Stimulated activated CD4-positive, alpha-beta T cell treated with anti-CD3 and anti-CD28 coated beads, TNF-alpha, amount 100 ng/mL, for 48 hours (primary cell): Measurements from ENCODE around the gene CDC42BPB.
A peak's percentile ranks its signal among the peaks of the same experiment; 100 is the strongest.

Experiments used
- DNase-seq, 3 donors: peaks; one replicate each; pipeline ENCODE4 v3.0.0-alpha.2; 2020; ENCODE audit warnings: low read depth in 3 of 3

CDC42BPB gene

DNA sequence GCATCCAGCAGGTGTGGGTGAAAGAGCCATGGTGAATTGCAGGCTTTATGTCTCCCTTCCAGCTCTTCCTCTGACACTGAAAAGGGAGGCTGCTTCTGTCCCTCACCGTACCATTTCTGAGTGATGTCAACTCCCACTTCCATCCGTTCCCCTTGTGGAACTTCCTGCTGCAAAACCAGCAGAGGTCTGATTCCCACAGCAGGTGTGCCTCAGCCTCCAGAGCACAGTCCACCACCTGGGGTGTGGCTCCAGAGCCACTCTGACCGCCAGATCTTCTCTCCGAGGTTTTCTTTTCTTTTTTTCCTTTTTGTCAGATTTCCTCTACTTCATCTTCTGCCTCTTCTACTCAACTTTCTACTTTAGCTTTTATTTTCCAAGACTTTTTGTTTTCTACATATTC, 62.7 kb downstream of the CDC42BPB start:
- DNase-seq = no peak

GRCh38 chr14:102993523-102993922, 63.8 kb downstream of the CDC42BPB start:
- DNase-seq = no peak

GRCh38 chr14:102991376-102991775, 66.0 kb downstream of the CDC42BPB start:
- no peak for DNase-seq

GRCh38 chr14:102988054-102988453, 69.3 kb downstream of the CDC42BPB start:
- DNase-seq = no peak

DNA sequence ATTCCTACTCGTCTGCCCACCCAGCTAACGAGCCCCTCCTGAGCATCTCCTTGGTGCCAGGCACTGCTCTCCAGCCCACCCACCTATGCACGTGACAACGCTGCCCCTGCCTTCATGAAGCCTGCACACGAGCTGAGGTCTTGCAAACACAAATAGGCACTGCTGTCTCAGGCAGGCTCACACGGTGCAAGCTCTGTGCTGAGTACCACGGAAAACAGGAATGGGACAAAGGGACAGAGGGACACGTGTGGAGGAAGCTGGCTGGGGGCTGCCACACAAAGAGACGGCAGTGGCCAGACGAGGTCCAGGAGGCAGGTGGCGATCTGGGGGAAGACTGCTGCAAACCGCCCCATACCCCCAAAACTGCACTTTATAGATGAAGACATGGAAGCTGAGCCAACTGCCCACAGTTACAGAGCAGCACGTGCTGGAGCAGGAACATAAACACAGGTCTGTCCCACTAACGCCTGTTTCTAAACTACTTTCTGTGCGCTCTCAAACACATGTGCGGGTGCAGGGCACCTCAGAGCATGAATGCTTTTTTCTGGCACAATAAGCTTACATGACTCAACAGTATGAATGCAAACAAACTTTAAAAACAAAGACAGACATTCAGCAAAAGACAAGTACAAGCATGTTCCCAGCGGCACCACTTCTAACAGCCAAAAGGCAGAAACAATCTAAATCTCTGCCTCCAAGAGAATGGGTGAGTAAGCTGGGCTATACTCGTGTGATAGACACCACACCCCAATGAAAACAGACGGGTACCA, 70.4 kb downstream of the CDC42BPB start:
- no peak for DNase-seq

DNA sequence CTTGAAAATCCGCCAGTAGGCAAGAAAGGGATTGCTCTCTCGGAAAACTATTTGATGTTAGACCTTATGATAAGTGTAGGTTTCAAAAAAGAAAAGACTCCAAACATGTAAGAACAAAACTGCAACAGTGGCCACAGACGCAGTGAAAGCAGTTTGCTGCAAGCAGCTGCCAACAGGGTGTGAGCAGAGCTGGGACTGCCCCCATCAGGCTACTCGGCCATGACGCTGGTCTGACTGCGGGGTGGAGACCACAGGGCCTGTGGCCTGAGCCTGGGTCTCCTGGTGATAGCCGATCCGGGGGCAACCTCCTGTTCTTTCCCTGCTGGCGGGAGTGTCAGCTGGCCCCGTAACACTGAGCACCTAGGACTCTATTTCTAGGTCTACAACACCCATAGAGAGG, 71.7 kb downstream of the CDC42BPB start:
- DNase-seq = no peak

DNA sequence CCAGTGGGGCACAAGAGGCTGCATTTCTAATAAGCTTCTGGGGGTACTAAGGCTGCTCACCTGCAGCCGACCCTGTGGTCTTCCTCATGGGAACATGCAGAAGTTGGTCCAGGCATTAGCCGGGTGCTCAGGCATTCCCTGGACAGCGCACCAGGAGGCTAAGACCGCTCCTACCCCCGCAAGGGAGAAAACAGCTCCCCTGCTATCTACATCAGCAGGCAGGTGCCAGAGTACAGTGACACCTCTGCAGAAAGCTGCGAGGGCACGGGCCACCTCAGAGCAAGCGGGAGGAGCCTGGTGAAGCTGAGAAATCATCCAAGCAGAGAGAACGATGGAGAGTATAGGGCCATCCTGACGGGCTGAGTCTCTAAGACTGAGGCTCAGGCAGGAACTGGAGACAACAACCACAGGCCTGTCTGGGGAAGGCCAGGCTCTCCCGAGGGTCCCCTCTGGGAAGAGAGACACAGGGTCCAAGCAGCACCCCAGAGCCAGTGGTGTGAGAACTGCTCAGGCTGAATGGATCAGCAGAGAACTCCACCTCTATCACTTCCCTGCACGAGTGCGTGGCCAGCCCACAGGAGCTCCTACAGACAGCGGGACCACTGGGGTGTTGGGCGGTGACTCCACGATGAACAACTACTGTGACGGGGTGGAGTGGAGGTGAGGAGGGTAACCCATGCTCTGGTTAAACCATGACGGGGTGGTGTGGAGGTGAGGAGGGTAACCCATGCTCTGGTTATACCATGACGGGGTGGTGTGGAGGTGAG, 72.8 kb downstream of the CDC42BPB start:
- no peak for DNase-seq

DNA sequence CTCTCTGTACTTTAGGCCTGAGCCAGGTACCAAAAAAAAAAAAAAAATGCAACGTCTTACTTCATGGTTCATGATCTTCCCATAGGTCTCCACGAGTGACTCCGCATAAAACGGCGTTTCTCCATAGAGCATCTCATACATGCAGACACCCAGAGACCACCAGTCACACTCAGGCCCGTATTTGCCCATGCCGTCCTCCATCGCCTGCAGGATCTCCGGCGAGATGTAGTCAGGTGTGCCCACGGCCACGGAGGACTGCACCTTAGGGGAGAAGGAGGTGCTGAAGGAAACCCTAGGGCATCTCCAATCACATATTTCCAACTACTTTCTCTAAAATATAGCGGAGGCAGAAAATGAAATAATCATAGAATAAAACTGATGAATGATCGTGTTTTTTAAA, 73.9 kb downstream of the CDC42BPB start:
- DNase-seq = no peak

DNA sequence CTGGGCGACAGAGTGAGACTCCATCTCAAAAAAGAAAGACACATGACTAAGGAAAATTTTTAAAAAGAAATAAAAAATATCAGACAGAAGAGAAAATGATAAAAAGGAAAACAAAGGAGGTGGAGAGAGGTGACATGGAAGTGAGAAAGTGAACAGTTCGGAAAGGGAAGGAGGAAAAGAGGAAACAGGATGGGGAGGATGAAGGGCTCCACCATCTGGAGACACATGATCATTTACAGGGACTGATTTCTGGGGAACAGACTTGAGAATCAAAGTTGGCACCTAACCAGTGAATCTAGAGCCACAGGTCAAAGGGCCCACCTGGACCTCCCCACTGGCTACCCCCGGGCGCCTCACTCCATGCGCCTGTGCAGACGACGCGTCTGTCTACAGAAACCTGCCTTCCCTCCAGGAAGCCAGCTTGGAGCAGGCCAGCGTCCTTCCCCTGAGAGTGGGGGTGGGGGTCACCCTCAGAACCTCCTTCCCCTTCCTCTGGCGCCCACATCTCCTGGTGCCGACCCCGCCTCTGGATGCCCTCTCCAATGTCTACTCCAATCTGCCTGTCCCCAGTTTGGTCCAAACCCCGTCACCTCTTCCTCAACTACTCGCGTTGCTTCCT, 74.4 kb downstream of the CDC42BPB start:
- no peak for DNase-seq

DNA sequence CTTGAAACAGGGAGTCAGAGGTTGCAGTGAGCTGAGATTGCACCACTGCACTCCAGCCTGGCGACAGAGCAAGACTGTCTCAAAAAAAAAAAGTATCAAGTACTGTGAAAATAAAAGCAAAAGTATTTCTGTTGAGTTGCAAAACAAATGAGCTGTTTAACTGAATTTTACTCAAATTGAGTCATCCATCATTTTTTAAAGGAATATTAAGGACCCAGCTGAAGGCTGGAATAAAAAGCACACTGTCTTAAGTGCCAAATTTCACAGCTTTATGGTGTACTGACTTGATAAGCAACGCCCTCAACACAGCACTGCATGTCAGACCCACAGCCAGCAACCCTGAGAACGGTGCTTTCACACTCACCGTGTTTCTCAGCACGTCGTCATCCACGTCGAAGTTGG, 76.9 kb downstream of the CDC42BPB start:
- DNase-seq = no peak

- DNase-seq = peak in 1 of 3 donors; percentile 21
These were observed 77.9 kb downstream of the CDC42BPB start for GRCh38 chr14:102979406-102979805.

DNA sequence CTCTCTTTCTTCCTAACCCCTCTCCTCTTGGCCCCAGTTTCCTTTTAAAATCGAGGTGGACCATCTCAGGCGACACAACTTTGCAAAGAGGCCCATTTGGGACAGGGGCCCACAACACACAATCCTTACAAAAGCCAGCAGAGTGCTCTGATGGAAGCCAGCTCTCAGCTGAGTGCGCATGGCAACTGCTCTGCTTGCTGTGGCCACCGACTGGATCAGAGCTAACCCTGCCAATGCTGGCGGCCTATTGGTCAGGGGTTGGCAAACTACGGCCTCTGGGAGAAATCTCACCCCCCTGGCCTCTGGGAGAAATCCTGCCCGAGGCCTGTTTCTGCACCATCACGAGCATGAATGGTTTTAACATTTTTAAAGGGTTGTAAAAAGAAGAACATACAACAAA, 79.9 kb downstream of the CDC42BPB start:
- no peak for DNase-seq

DNA sequence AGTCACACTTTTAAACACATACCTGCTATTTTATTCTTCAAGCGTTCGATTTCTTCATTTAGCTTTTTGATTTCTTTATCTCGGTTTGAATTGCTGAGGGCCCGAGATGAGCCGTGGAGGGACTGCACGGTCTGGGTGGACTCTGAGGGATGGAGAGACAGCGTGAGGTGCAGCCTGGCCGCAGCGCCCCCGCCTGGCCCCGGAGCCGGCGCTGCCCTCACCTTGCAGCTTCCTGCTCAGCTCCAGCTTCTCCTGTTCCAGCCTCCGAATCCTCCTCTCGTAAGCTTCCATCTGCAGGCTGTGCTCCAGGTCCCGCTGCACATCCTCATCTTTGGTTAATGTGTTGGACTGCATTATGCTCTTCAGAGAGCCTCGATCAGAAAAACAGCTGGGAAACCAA, 81.7 kb downstream of the CDC42BPB start:
- DNase-seq = no peak

- DNase-seq = no peak
These were observed 83.6 kb downstream of the CDC42BPB start for GRCh38 chr14:102973706-102974285.

DNA sequence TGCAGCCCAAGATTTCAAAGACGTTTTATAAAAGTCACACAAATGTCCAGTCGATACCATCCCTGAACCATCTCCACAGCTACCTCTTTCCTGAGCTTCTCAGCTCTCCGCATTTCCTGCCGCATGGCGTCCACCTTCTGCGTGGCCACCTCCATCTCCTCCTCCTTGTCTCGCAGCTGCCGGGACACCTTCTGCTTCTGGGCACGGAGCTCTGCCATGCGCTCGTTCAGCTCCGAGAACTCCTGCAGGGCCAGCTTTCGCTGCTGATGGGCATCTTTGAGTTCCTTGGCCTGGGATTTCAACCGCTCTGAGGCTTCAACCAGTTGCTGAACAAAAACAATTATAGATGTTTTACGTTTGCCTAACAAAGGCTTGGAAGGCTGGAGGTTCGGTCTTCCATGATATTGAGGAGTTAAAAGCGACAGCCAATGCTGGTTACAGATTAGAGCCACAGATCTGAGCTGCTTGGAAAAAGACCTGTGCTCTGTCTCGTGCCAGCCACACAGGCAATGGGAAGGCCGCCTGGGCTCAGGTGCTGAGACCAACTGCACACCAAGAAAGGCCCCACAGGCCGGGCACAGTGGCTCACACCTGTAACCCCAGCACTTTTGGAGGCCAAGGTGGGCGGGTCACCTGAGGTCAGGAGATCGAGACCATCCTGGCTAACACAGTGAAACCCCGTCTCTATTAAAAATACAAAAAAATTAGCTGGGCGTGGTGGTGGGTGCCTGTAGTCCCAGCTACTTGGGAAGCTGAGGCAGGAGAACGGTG, 85.3 kb downstream of the CDC42BPB start:
- DNase-seq = no peak

DNA sequence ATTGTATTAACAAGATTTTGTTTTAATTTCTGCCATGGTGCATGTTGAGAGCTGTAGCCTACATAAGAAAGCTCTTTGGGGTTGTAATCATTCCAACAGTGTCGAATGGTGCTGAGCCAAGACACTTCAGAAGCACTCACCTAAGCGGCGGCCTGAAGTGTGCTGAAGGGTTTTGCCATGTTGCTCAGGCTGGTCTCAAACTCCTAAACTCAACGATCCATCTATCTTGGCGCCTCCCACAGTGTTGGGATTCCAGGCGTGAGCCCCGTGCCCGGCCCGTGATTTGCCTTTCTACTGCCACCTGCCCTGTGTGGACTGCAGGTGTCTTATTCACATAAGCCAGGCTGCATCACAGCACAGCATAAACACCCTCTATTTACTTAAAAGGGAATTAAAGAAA, 86.0 kb downstream of the CDC42BPB start:
- no peak for DNase-seq

GRCh38 chr14:102970496-102970895, 86.9 kb downstream of the CDC42BPB start:
- no peak for DNase-seq

GRCh38 chr14:102969901-102970300, 87.4 kb downstream of the CDC42BPB start:
- no peak for DNase-seq

GRCh38 chr14:102969060-102969791, 88.1 kb downstream of the CDC42BPB start:
- no peak for DNase-seq

DNA sequence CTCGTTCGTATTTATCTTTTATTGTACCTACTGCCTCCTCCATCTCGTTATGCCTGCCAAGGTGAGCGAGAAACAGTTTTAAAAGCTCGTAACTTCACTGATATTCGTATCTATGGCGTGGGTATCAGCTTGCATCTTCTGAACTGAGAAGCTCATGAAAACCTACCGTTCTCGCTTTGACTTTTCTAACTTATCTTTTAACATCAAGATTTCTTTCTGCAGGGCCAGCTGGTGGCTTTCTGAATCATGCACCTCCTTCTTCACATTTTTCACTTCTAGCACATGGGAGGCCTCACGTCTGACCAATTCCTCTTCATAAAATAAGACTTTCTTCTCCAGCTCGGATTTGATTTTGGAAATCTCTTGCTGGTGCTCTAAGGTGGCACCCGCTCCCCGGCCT, 89.0 kb downstream of the CDC42BPB start:
- DNase-seq = no peak

DNA sequence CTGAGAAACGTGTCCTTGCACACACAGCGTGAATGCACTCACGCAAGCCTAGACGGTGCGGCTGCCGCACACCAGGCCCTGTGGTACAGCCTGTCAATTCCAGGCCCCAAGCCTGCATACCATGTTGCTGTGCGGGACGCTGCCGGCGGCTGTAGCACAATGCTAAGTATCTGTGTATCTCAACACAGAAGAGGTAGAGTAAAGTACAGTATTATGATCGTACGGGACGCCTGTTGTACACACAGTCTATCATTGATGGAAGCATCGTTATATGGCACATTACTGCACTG, 89.9 kb downstream of the CDC42BPB start:
- DNase-seq = no peak
